Coronary artery (tissue), 2 donors: ENCODE data around the gene ARHGAP24.

Source experiments
- DNase-seq: peaks from one replicate; pipeline ENCODE4 v3.0.0-alpha.2; 2017; ENCODE audit warnings: low spot score
- H3K27ac ChIP-seq, 2 donors: fragments of 200-600 bp; sonication (generic); one replicate each; pipeline ENCODE4 v1.5.1; 2016 to 2019
- H3K4me3 ChIP-seq: fragments of 200-600 bp; sonication (generic); 2 replicates; pipeline ENCODE4 v1.5.1; 2016; ENCODE audit warnings: mild to moderate bottlenecking, moderate library complexity
- TF ChIP-seq, protein P1 (sequence below): fragments of 200-600 bp; sonication (generic); IDR thresholded peaks from one replicate; pipeline ENCODE4 v1.5.1; 2019; ENCODE audit warnings: antibody characterized with exemption

ARHGAP24 gene

DNA sequence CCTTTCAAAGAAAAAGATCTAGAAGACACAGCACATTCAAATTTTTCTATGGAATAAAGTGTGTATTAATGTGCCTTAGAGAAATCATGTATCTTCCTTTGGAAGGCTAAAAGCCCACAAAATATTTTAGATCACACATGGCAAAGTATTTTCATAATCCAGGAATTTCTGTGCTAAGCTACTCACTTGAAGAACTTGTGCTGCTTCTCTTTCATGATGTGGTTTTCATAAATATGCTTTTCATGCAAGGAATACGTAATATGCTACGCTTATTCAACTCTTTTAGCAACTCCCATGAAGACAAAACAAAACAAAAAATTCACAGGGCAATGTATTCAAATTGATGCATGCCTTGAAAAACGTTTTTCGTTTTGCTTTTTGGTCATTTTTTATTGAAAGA is 125.6 kb downstream of the ARHGAP24 start:
- H3K27ac ChIP-seq = no peak overlapping the region
- TF ChIP-seq, protein P1, sequence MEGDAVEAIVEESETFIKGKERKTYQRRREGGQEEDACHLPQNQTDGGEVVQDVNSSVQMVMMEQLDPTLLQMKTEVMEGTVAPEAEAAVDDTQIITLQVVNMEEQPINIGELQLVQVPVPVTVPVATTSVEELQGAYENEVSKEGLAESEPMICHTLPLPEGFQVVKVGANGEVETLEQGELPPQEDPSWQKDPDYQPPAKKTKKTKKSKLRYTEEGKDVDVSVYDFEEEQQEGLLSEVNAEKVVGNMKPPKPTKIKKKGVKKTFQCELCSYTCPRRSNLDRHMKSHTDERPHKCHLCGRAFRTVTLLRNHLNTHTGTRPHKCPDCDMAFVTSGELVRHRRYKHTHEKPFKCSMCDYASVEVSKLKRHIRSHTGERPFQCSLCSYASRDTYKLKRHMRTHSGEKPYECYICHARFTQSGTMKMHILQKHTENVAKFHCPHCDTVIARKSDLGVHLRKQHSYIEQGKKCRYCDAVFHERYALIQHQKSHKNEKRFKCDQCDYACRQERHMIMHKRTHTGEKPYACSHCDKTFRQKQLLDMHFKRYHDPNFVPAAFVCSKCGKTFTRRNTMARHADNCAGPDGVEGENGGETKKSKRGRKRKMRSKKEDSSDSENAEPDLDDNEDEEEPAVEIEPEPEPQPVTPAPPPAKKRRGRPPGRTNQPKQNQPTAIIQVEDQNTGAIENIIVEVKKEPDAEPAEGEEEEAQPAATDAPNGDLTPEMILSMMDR = no peak
- H3K4me3 ChIP-seq = no peak overlapping the region

DNA sequence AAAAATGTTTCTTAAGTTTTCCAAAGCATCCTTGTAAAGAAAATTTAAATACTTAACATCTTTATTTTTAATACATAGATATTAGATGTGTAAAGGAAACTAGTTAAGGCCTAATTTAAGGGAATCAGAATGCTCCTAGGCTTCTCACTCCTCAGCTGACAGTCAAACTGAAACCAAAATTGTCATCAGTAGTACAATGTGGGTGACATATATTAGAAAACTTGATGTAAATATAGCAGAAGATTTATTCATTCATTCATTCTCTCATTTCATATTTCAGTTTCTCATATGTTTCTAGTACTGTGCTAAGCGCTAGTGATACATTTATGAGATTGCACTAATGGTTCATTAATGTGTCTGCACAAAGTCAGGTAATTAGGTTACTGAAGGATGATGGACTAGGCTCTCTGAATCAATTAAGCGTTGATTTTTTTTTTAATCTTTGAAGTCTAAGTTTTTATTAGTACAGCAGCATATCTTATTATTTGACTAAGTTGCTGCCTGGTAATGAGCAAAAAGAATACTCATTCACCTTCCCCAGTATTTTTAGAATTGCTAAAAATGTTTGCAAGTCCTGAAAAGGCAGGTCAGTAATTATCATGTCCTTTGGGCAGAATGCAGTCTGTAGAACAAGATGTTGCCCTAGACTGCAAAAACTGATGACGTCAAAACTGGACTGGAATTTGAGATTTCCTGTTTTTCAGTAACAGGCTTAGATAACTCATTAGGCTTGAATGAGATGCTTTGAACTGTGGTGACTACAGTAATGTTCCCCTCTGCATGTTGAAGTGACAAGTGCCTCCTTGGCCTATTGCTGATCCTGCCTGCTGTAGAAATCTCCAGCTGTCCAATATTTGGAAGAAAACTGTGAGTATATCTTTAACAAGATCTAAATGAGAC is 128.7 kb downstream of the ARHGAP24 start:
- no peak for DNase-seq
- TF ChIP-seq, protein P1 = no peak
- no peak overlapping the region for H3K4me3 ChIP-seq
- H3K27ac ChIP-seq = no peak overlapping the region

More for the DNA sequence above, 125.6 kb downstream of the ARHGAP24 start:
- DNase-seq = no peak

DNA sequence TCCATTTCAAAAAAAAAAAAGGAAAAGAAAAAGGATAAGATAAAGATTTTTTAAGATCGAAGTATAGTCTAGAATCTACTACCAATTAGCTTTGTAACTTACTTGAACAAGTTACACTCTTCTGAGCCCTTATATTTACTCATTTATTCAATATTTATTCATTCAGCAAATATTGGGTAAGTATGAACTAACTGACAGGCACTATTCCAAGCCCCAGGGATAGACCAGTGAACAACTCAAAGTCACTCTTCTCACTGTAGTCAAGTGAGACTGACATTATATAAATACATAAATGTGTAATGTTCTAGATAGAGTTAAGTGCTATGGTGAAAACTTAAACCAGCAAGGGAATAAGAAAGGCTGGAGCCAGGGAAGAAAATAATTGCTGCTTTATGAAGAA is 131.6 kb downstream of the ARHGAP24 start:
- no peak for DNase-seq
- H3K27ac ChIP-seq = no peak overlapping the region
- H3K4me3 ChIP-seq = no peak overlapping the region
- TF ChIP-seq, protein P1 = no peak

DNA sequence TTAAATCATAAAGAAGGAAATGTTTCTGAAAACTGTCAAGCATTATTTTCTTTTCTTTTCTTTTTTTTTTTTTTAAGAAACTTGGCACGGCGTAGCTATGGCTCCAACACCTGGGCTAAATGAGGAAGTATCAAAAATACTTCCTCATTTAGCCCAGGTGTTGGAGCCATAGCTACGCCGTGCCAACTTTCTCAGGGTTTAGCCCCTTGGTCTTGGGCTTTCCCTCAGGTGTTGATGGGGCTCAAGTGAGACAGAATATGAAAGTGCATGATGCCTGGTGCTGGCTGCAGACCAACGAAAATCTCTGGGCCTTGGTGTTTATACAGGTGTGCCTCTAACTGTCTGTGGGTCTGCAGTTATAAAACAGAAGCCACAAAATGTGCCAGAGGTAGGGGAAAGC is 132.7 kb downstream of the ARHGAP24 start:
- Histone ChIP-seq H3K4me3 (no peak overlapping the region), H3K27ac (no peak overlapping the region)
- no peak for DNase-seq
- TF ChIP-seq, protein P1 = no peak

GRCh38 chr4:85610450-85610849 is 135.5 kb downstream of the ARHGAP24 start:
- no peak overlapping the region for H3K4me3 ChIP-seq
- TF ChIP-seq, protein P1 = no peak
- H3K27ac ChIP-seq = no peak overlapping the region
- DNase-seq = no peak

DNA sequence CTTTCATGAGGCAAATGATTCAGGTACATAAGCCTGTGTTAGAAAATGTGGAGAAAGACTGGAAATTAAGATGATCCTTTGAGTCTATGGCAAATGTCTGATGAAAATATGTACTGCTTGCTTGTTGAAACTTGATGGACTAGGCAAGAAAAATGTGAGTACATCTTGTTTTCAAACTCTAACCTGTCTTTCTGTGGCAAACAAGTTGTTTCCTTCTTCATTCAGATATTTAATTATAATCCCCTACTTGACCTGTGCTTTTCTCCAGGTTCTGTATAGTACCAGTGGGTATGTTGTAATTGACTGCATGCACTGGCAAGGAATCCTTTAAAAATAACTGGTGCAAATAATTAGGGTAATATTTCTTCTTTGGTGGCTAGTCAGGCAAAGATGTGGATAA is 136.7 kb downstream of the ARHGAP24 start:
- Histone ChIP-seq H3K4me3 (no peak overlapping the region), H3K27ac (no peak overlapping the region)
- no peak for DNase-seq
- TF ChIP-seq, protein P1 = no peak

GRCh38 chr4:85613901-85614300 is 139.0 kb downstream of the ARHGAP24 start:
- no peak overlapping the region for H3K4me3 ChIP-seq
- DNase-seq = no peak
- TF ChIP-seq, protein P1 = no peak

More at GRCh38 chr4:85613901-85614300, 139.0 kb downstream of the ARHGAP24 start:
- no peak overlapping the region for H3K27ac ChIP-seq
